Caco-2 (cell line): ENCODE measurements around the gene LMO7. TPM values are rescaled to one million over a fixed set of nuclear protein-coding genes. Genes with fewer than 3 reads are reported as not detected.

Experiments
- BruUV-seq: library from RNA; stranded (reverse); fragments of 400-500 nt; replicated peaks from 2 replicates; lab custom pipeline; 2021; lab: Mats Ljungman, UMichigan
- CTCF ChIA-PET: fragments of 300-600 bp; sonication (Branson Sonifier 250); formaldehyde crosslinking; loops from one replicate; lab custom pipeline; 2022; ENCODE audit warnings: antibody characterized with exemption; lab: Charles Lee
- POLR2A ChIA-PET: fragments of 300-600 bp; sonication (Branson Sonifier 250); formaldehyde crosslinking; loops from one replicate; lab custom pipeline; 2022; ENCODE audit warnings: antibody characterized with exemption; lab: Charles Lee
- DNase-seq, 2 experiments: peaks; one replicate each; pipeline versions ENCODE4 v3.0.0 to v3.0.0-alpha.2; 2020 to 2022
- H3K27me3 ChIP-seq: replicated peaks from 2 replicates; pipeline ENCODE4 v1.6.0; 2011; ENCODE audit warnings: low read length; ENCODE audit not compliant: control insufficient read depth, insufficient read depth
- H3K36me3 ChIP-seq: 2 replicates; pipeline ENCODE4 v1.5.1; 2011; ENCODE audit warnings: low read length; ENCODE audit not compliant: control insufficient read depth, insufficient read depth
- H3K4me1 ChIP-seq: fragments of 250-450 bp; sonication (Bioruptor Pico); 2 replicates; pipeline ENCODE4 v1.5.1; 2020; ENCODE audit warnings: mild to moderate bottlenecking
- H3K4me3 ChIP-seq: 2 replicates; pipeline ENCODE4 v1.5.1; 2011; ENCODE audit warnings: low read depth, mild to moderate bottlenecking, control low read depth, low read length
- H3K9me3 ChIP-seq: fragments of 250-450 bp; sonication (Bioruptor Pico); 2 replicates; pipeline ENCODE4 v1.5.1; 2020; ENCODE audit warnings: mild to moderate bottlenecking, moderate library complexity
- H3K27ac Mint-ChIP-seq: one replicate; pipeline ENCODE4 v1.8.0; 2022; ENCODE audit warnings: mixed read lengths; ENCODE audit not compliant: unreplicated experiment
- H3K27me3 Mint-ChIP-seq: one replicate; pipeline ENCODE4 v1.8.0; 2022; ENCODE audit warnings: mixed read lengths; ENCODE audit not compliant: insufficient read depth, unreplicated experiment
- H3K36me3 Mint-ChIP-seq: one replicate; pipeline ENCODE4 v1.8.0; 2022; ENCODE audit warnings: mild to moderate bottlenecking, mixed read lengths; ENCODE audit not compliant: insufficient read depth, unreplicated experiment
- H3K4me1 Mint-ChIP-seq: one replicate; pipeline ENCODE4 v1.8.0; 2022; ENCODE audit warnings: low read depth, mixed read lengths; ENCODE audit not compliant: unreplicated experiment
- H3K4me3 Mint-ChIP-seq: one replicate; pipeline ENCODE4 v1.8.0; 2022; ENCODE audit warnings: mild to moderate bottlenecking, moderate library complexity, mixed read lengths; ENCODE audit not compliant: unreplicated experiment
- H3K9me3 Mint-ChIP-seq: one replicate; pipeline ENCODE4 v1.8.0; 2022; ENCODE audit warnings: mixed read lengths; ENCODE audit not compliant: unreplicated experiment
- CTCF ChIP-seq, 2 experiments: fragments of 200-600 bp in 1 of 2; IDR thresholded peaks; 1 replicate in 1 of 2; 2 replicates in 1 of 2; pipeline versions ENCODE4 v1.5.1 to v1.8.0; 2011 to 2022; ENCODE audit warnings: antibody characterized with exemption in 1 of 2, control low read depth in 1 of 2, inconsistent platforms in 1 of 2, low read depth in 1 of 2, low read length in 1 of 2, mild to moderate bottlenecking in 1 of 2, moderate library complexity in 1 of 2; ENCODE audit not compliant: insufficient read depth in 1 of 2, severe bottlenecking in 1 of 2, unreplicated experiment in 1 of 2
- intact Hi-C: fragments of 100-400 bp; cut with micrococcal nuclease; formaldehyde crosslinking; loops from one replicate; pipeline ENCODE4 v1.10.0; 2022; ENCODE audit not compliant: unreplicated experiment
- total RNA-seq: library from RNA; stranded (reverse); gene quantifications from 2 replicates; pipeline ENCODE4 v1.2.3, GENCODE V29; 2022

Gene LMO7
- total RNA-seq, 1 experiment from 2014 or later, result 209 TPM

GRCh38 chr13:75610466-75610865 lies 25.7 kb upstream of the LMO7 start:
- H3K27ac Mint-ChIP-seq, result no peak overlapping the region
- CTCF ChIA-PET, result no interaction called here

DNA sequence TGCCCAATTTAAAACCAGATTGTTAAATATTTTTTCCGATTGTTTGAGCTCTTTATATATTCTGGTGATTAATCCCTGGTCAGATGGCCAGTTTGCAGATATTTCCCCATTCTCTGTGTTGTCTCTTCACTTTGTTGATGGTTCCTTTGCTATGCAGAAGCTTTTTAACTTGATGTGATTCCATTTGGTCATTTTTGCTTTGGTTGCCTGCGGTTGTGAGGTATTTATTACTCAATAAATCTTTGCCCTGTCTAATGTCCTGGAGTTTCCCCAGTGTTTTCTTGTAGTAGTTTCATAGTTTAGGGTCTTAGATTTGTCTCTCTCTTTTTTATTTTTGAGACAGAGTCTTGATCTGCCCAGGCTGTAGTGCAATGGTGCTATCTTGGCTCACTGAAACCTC lies 23.8 kb upstream of the LMO7 start:
- no TSS peak for BruUV-seq
- H3K27ac Mint-ChIP-seq, result no peak overlapping the region

More at GRCh38 chr13:75610466-75610865, 25.7 kb upstream of the LMO7 start:
- no peaks in the 10 kb centered on the region for H3K27me3 Mint-ChIP-seq
- no peak for TF ChIP-seq CTCF (IDR thresholded peaks at IDR 0.05; ENCODE audit: insufficient read depth in 1 of 2, low read depth in 1 of 2, low read length in 1 of 2, severe bottlenecking in 1 of 2, unreplicated experiment in 1 of 2)
- H3K4me1 Mint-ChIP-seq, result peaks cover 22% of the 10 kb centered on the region
- no peaks in the 10 kb centered on the region for H3K27me3 ChIP-seq
- H3K9me3 ChIP-seq, result no peaks in the 10 kb centered on the region
- no peak for DNase-seq
- no peaks in the 10 kb centered on the region for H3K9me3 Mint-ChIP-seq
- H3K4me3 ChIP-seq, result no peak overlapping the region
- intact Hi-C loops, result no loop called here
- peaks cover 30% of the 10 kb centered on the region for H3K36me3 Mint-ChIP-seq
- no peak overlapping the region for H3K4me3 Mint-ChIP-seq
- peaks cover 12% of the 10 kb centered on the region for H3K4me1 ChIP-seq
- POLR2A ChIA-PET, result interaction anchor here (0.6 kb wide), 1 partner anchor 60 kb away, joined by 5 read pairs; no protein-coding TSS in a partner anchor
- no TSS peak for BruUV-seq
- no peaks in the 10 kb centered on the region for H3K36me3 ChIP-seq

DNA sequence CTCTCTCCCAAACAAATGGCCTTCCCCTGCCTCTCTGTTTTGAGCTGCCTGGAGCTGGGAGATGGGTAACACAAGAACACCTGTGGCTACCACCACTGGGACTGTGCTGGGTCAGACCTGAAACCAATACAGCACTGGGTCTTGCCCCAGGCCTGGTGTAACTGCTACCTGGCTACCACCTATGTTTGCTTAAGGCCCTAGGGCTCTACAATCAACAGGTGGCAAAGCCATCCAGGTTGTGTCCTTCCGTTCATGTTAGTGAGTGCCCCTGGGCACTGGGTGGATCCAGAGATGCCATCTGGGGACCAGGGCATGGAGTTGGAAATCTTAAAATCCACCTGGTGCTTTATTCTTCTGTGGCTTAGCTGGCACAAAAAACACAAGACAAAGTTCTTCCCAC lies 18.9 kb upstream of the LMO7 start:
- Mint-ChIP-seq H3K9me3 (no peaks in the 10 kb centered on the region), H3K27ac (no peak overlapping the region), H3K4me3 (no peak overlapping the region), H3K4me1 (no peaks in the 10 kb centered on the region), H3K36me3 (peaks cover 16% of the 10 kb centered on the region), H3K27me3 (no peaks in the 10 kb centered on the region)
- TF ChIP-seq CTCF (IDR thresholded peaks at IDR 0.05; ENCODE audit: insufficient read depth in 1 of 2, low read depth in 1 of 2, low read length in 1 of 2, severe bottlenecking in 1 of 2, unreplicated experiment in 1 of 2), result no peak
- Histone ChIP-seq H3K9me3 (no peaks in the 10 kb centered on the region), H3K36me3 (no peaks in the 10 kb centered on the region), H3K4me1 (no peaks in the 10 kb centered on the region; the same call in 1 of the 2 replicates), H3K4me3 (no peak overlapping the region), H3K27me3 (no peaks in the 10 kb centered on the region)
- intact Hi-C loops, result no loop called here
- ChIA-PET POLR2A (no interaction called here), CTCF (no interaction called here)
- no TSS peak for BruUV-seq
- no peak for DNase-seq

More for the DNA sequence above, 23.8 kb upstream of the LMO7 start:
- intact Hi-C loops, result no loop called here
- ChIA-PET CTCF (no interaction called here), POLR2A (no interaction called here)
- no peaks in the 10 kb centered on the region for H3K27me3 ChIP-seq
- no peak for DNase-seq
- H3K9me3 Mint-ChIP-seq, result no peaks in the 10 kb centered on the region
- peaks cover 12% of the 10 kb centered on the region for H3K4me1 ChIP-seq
- H3K4me3 ChIP-seq, result no peak overlapping the region
- no peaks in the 10 kb centered on the region for H3K36me3 ChIP-seq
- H3K4me3 Mint-ChIP-seq, result no peak overlapping the region
- no peaks in the 10 kb centered on the region for H3K9me3 ChIP-seq
- TF ChIP-seq CTCF (IDR thresholded peaks at IDR 0.05; ENCODE audit: insufficient read depth in 1 of 2, low read depth in 1 of 2, low read length in 1 of 2, severe bottlenecking in 1 of 2, unreplicated experiment in 1 of 2), result no peak
- no peaks in the 10 kb centered on the region for H3K27me3 Mint-ChIP-seq
- peaks cover 12% of the 10 kb centered on the region for H3K36me3 Mint-ChIP-seq
- H3K4me1 Mint-ChIP-seq, result peaks cover 8% of the 10 kb centered on the region
